HL-60 (cell line): ENCODE results near the gene VPS35L.

ENCODE experiments used
- CTCF ChIP-seq: IDR thresholded peaks from one replicate; pipeline ENCODE4 v1.5.1; 2011; ENCODE audit warnings: low read length, control low read depth, inconsistent platforms; ENCODE audit not compliant: insufficient read depth
- GABPA ChIP-seq: IDR thresholded peaks from 2 replicates; pipeline ENCODE4 v1.6.1; 2012; ENCODE audit warnings: low read depth
- POLR2AphosphoS5 ChIP-seq: IDR thresholded peaks from 2 replicates; pipeline ENCODE4 v1.6.1; 2012; ENCODE audit warnings: low read depth
- REST ChIP-seq: IDR thresholded peaks from 2 replicates; pipeline ENCODE4 v1.6.1; 2012; ENCODE audit warnings: low read depth; ENCODE audit not compliant: insufficient replicate concordance

- no peak for TF ChIP-seq CTCF
- TF ChIP-seq POLR2AphosphoS5: no peak
- TF ChIP-seq REST: no peak
- no peak for TF ChIP-seq GABPA
Observed at GRCh38 chr16:19704321-19705145, 149.0 kb downstream of the VPS35L start.
